HepG2 (cell line): ENCODE results near the gene GADD45B. TPM values are rescaled to one million over a fixed set of nuclear protein-coding genes. Genes with fewer than 3 reads are reported as not detected.

Experiments
- ATAC-seq: fragments of 200-7000 bp; cut with Tn5 transposase; 3 replicates; pipeline ENCODE4 v1.9.1; 2020; ENCODE audit warnings: mild to moderate bottlenecking, moderate library complexity
- BruUV-seq: library from RNA; stranded (reverse); fragments of 400-500 nt; replicated peaks from 2 replicates; lab custom pipeline; 2021; lab: Mats Ljungman, UMichigan
- CTCF ChIA-PET: fragments of 300-600 bp; formaldehyde crosslinking; extraction: SDS; loops from one replicate; lab custom pipeline; 2021; ENCODE audit warnings: low total read pairs, inconsistent platforms, low intra/inter-chr PET ratio; lab: Yijun Ruan, JAX
- POLR2A ChIA-PET: fragments of 350-600 bp; sonication (Branson Sonifier 250); formaldehyde crosslinking; loops from one replicate; lab custom pipeline; 2020; ENCODE audit warnings: antibody characterized with exemption, inconsistent platforms; lab: Yijun Ruan, JAX
- DNase-seq: peaks from one replicate; pipeline ENCODE4 v3.0.0-alpha.2; 2015; ENCODE audit warnings: low spot score
- FAIRE-seq: peaks from 3 replicates; lab custom pipeline; 2011; peaks lifted over from hg19 to GRCh38; lab: Jason Lieb, UNC
- H2AFZ ChIP-seq: one replicate; pipeline ENCODE4 v1.6.1; 2011; ENCODE audit warnings: low read length, inconsistent platforms
- H3K27ac ChIP-seq: fragments of 300-600 bp; 3 replicates; pipeline ENCODE4 v1.8.0; 2011; ENCODE audit warnings: mixed run types, mild to moderate bottlenecking, mixed read lengths, low read length, inconsistent platforms; ENCODE audit not compliant: insufficient read depth; ENCODE audit errors: extremely low read length
- H3K27me3 ChIP-seq, 2 experiments: fragments of 200-600 bp in 1 of 2; 2 replicates in 1 of 2; 3 replicates in 1 of 2; pipeline versions ENCODE4 v1.6.0 to v1.8.0; 2011; ENCODE audit warnings: low read length in 2 of 2, mild to moderate bottlenecking in 2 of 2, moderate library complexity in 2 of 2, inconsistent platforms in 1 of 2; ENCODE audit not compliant: insufficient read depth in 2 of 2, control insufficient read depth in 1 of 2
- H3K36me3 ChIP-seq, 2 experiments: fragments of 200-600 bp in 1 of 2; replicated peaks in 1 of 2; 2 replicates in 1 of 2; 3 replicates in 1 of 2; pipeline versions ENCODE4 v1.5.1 to v1.8.0; 2011; ENCODE audit warnings: low read length in 2 of 2, inconsistent platforms in 1 of 2; ENCODE audit not compliant: insufficient read depth in 2 of 2, control insufficient read depth in 1 of 2
- H3K4me1 ChIP-seq: 2 replicates; pipeline ENCODE4 v1.5.1; 2012; ENCODE audit warnings: low read length, inconsistent platforms; ENCODE audit not compliant: insufficient read depth
- H3K4me2 ChIP-seq: 2 replicates; pipeline ENCODE4 v1.6.0; 2011; ENCODE audit warnings: low read depth, low read length, inconsistent platforms
- H3K4me3 ChIP-seq, 3 experiments: fragments of 200-600 bp in 1 of 3; sonication (generic), shearing (Covaris generic) in 1 of 3; replicated peaks in 1 of 3; 2 replicates each; pipeline ENCODE4 v1.5.1; 2011 to 2016; ENCODE audit warnings: low read length in 3 of 3, inconsistent platforms in 2 of 3, low read depth in 2 of 3, mild to moderate bottlenecking in 2 of 3, control low read depth in 1 of 3, mixed read lengths in 1 of 3; ENCODE audit not compliant: insufficient read depth in 1 of 3
- H3K79me2 ChIP-seq: one replicate; pipeline ENCODE4 v1.6.1; 2011; ENCODE audit warnings: low read length, inconsistent platforms; ENCODE audit not compliant: insufficient read depth
- H3K9ac ChIP-seq: 2 replicates; pipeline ENCODE4 v1.6.0; 2011; ENCODE audit warnings: mild to moderate bottlenecking, low read depth, low read length, inconsistent platforms; ENCODE audit not compliant: insufficient read depth
- H3K9me3 ChIP-seq: 2 replicates; pipeline ENCODE4 v1.5.1; 2012; ENCODE audit warnings: mild to moderate bottlenecking, low read length
- H4K20me1 ChIP-seq: 2 replicates; pipeline ENCODE4 v1.6.0; 2011; ENCODE audit warnings: inconsistent platforms, mild to moderate bottlenecking, low read length, moderate library complexity; ENCODE audit not compliant: insufficient read depth
- AGO2 ChIP-seq: fragments of 200-400 bp; formaldehyde crosslinking; optimal IDR thresholded peaks from 2 replicates; pipeline ENCODE3; 2017; ENCODE audit warnings: mild to moderate bottlenecking, low read depth, low read length, moderate library complexity
- WGBS: methylation state at CpG from one replicate; pipeline ENCODE4 v1.1.6; 2017; ENCODE audit warnings: low lambda C conversion rate; 5-methylcytosine and 5-hydroxymethylcytosine counted together
- in situ Hi-C: cut with HindIII; loops from 2 replicates; pipeline ENCODE4 v1.10.0; 2017; ENCODE audit warnings: low pct_unique_long_range_greater_than_20kb; ENCODE audit not compliant: extremely low pct_ligation_motif_present
- intact Hi-C: fragments of 100-400 bp; cut with micrococcal nuclease; formaldehyde crosslinking; loops from one replicate; pipeline ENCODE4 v1.10.0; 2022; ENCODE audit not compliant: unreplicated experiment
- polyA plus RNA-seq, 8 experiments: library from polyadenylated mRNA; depleted of rRNA in 3 of 8; stranded (reverse) in 7 of 8; unstranded in 1 of 8; fragments of >200 nt; fragmentation: Illumina TruSeq in 4 of 8; extraction: Trizol in 4 of 8; gene quantifications; 2 replicates each; pipeline versions ENCODE4 v1.2.1 to v1.2.3, GENCODE V29; 2011 to 2016; ENCODE audit warnings: low read depth in 4 of 8, missing spikeins in 1 of 8, mixed read lengths in 1 of 8; ENCODE audit not compliant: insufficient read depth in 1 of 8
- total RNA-seq, 5 experiments: library from RNA; depleted of rRNA; stranded (reverse); fragments of >200 nt; fragmentation: Illumina TruSeq; extraction: Trizol; gene quantifications; 2 replicates each; pipeline ENCODE4 v1.2.3, GENCODE V29; 2016; ENCODE audit warnings: low read depth in 1 of 5
- TF ChIP-seq, protein P1 (sequence below): sonication (generic); formaldehyde crosslinking; conservative IDR thresholded peaks from 2 replicates; pipeline ENCODE4 v1.4.0; 2020; ENCODE audit warnings: missing genetic modification reagents
- TF ChIP-seq, protein P2 (sequence below): sonication (generic); formaldehyde crosslinking; IDR thresholded peaks from 2 replicates; pipeline ENCODE4 v1.5.0; 2020; ENCODE audit warnings: missing genetic modification reagents

The GADD45B gene
- total and polyA plus RNA-seq, 2 of the 13 experiments (the other 11 are each of a cell fraction or from before 2014, with no cell fraction given), result 4.6 to 34.1 TPM

- no TSS peak for BruUV-seq
- CTCF ChIA-PET, result no interaction called here
- POLR2A ChIA-PET, result interaction anchor here (3.7 kb wide), 1 partner anchor 14 kb away, joined by 15 read pairs; the partner anchor contains the start of gene TIMM13
- Histone ChIP-seq H3K79me2 (peaks cover 9% of the 10 kb centered on the region), H3K27me3 (no peaks in the 10 kb centered on the region), H2AFZ (no peak overlapping the region), H3K9ac (no peak overlapping the region), H3K36me3 (peaks cover 32 to 65% of the 10 kb centered on the region in 2 experiments; a peak in 4 of 5 replicates), H3K4me2 (no peak overlapping the region), H3K9me3 (no peaks in the 10 kb centered on the region)
- DNase-seq, result no peak
- 100% methylated on average over 5 of the region's 26 CpGs for WGBS
- no peak for FAIRE-seq
- ATAC-seq, result no peak
- intact Hi-C loops, result no loop called here
- TF ChIP-seq, protein P1, sequence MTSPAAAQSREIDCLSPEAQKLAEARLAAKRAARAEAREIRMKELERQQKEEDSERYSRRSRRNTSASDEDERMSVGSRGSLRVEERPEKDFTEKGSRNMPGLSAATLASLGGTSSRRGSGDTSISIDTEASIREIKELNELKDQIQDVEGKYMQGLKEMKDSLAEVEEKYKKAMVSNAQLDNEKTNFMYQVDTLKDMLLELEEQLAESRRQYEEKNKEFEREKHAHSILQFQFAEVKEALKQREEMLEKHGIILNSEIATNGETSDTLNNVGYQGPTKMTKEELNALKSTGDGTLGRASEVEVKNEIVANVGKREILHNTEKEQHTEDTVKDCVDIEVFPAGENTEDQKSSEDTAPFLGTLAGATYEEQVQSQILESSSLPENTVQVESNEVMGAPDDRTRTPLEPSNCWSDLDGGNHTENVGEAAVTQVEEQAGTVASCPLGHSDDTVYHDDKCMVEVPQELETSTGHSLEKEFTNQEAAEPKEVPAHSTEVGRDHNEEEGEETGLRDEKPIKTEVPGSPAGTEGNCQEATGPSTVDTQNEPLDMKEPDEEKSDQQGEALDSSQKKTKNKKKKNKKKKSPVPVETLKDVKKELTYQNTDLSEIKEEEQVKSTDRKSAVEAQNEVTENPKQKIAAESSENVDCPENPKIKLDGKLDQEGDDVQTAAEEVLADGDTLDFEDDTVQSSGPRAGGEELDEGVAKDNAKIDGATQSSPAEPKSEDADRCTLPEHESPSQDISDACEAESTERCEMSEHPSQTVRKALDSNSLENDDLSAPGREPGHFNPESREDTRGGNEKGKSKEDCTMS, result no peak
- TF ChIP-seq AGO2, result peak; percentile 68
- TF ChIP-seq, protein P2, sequence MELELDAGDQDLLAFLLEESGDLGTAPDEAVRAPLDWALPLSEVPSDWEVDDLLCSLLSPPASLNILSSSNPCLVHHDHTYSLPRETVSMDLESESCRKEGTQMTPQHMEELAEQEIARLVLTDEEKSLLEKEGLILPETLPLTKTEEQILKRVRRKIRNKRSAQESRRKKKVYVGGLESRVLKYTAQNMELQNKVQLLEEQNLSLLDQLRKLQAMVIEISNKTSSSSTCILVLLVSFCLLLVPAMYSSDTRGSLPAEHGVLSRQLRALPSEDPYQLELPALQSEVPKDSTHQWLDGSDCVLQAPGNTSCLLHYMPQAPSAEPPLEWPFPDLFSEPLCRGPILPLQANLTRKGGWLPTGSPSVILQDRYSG, result no peak
- TF ChIP-seq, all 625 proteins: peak for 1
- no peaks in the 10 kb centered on the region for H4K20me1 ChIP-seq
- no peaks in the 10 kb centered on the region for H3K4me1 ChIP-seq
- in situ Hi-C loops, result no loop called here
- H3K4me3 ChIP-seq, result no peak overlapping the region
- no peak overlapping the region for H3K27ac ChIP-seq
These were observed 34.7 kb upstream of the GADD45B start for GRCh38 chr19:2441096-2441752.
